Fibroblast of lung (primary cell): Measurements from ENCODE around the gene CTR9. TPM values are rescaled to one million over a fixed set of nuclear protein-coding genes. Genes with fewer than 3 reads are reported as not detected.

Experiments
- DNase-seq, 2 donors: peaks; one replicate each; pipeline versions ENCODE4 v3.0.0 to v3.0.0-alpha.2; 2010; ENCODE audit warnings: low read depth in 2 of 2
- H2AFZ ChIP-seq: 2 replicates; pipeline ENCODE4 v1.5.1; 2012; ENCODE audit warnings: low read length, control low read depth, inconsistent platforms
- H3K27ac ChIP-seq: 2 replicates; pipeline ENCODE4 v1.5.1; 2011; ENCODE audit warnings: low read length, control low read depth; ENCODE audit not compliant: insufficient read depth
- H3K27me3 ChIP-seq: 2 replicates; pipeline ENCODE4 v1.5.1; 2011; ENCODE audit warnings: mild to moderate bottlenecking, low read length; ENCODE audit not compliant: control insufficient read depth, insufficient read depth
- H3K36me3 ChIP-seq: 2 replicates; pipeline ENCODE4 v1.5.1; 2011; ENCODE audit warnings: low read length; ENCODE audit not compliant: control insufficient read depth, insufficient read depth
- H3K4me1 ChIP-seq: 2 replicates; pipeline ENCODE4 v1.5.1; 2011; ENCODE audit warnings: low read length; ENCODE audit not compliant: control insufficient read depth, insufficient read depth; ENCODE audit errors: extremely low read depth
- H3K4me2 ChIP-seq: 2 replicates; pipeline ENCODE4 v1.5.1; 2011; ENCODE audit warnings: low read length, control low read depth; ENCODE audit not compliant: insufficient read depth; ENCODE audit errors: extremely low read depth
- H3K4me3 ChIP-seq, 4 experiments: fragments of 200-600 bp in 1 of 4; sonication (generic) in 1 of 4; replicated peaks in 1 of 4; 2 replicates each; pipeline ENCODE4 v1.5.1; 2011 to 2016; ENCODE audit warnings: low read length in 4 of 4, low read depth in 3 of 4, mild to moderate bottlenecking in 3 of 4, control low read depth in 2 of 4, inconsistent platforms in 1 of 4, mixed read lengths in 1 of 4; ENCODE audit not compliant: insufficient read depth in 1 of 4; ENCODE audit errors: control extremely low read depth in 1 of 4
- H3K79me2 ChIP-seq: 2 replicates; pipeline ENCODE4 v1.5.1; 2012; ENCODE audit warnings: mild to moderate bottlenecking, low read length, inconsistent platforms; ENCODE audit not compliant: control insufficient read depth, insufficient read depth
- H3K9ac ChIP-seq: 2 replicates; pipeline ENCODE4 v1.5.1; 2011; ENCODE audit warnings: mild to moderate bottlenecking, low read length, control low read depth; ENCODE audit not compliant: insufficient read depth
- H3K9me3 ChIP-seq: 2 replicates; pipeline ENCODE4 v1.5.1; 2012; ENCODE audit warnings: low read depth, low read length; ENCODE audit not compliant: control insufficient read depth, insufficient read depth
- H4K20me1 ChIP-seq: 2 replicates; pipeline ENCODE4 v1.5.1; 2011; ENCODE audit warnings: low read length; ENCODE audit not compliant: control insufficient read depth, insufficient read depth; ENCODE audit errors: extremely low read depth
- EZH2 ChIP-seq: IDR thresholded peaks from 2 replicates; pipeline ENCODE4 v1.5.1; 2012; ENCODE audit warnings: low read length, control low read depth, mild to moderate bottlenecking; ENCODE audit errors: missing control alignments
- polyA plus RNA-seq, 2 donors: library from polyadenylated mRNA; depleted of rRNA in 1 of 2; stranded (reverse) in 1 of 2; unstranded in 1 of 2; fragments of >200 nt; gene quantifications; 2 replicates each; pipeline ENCODE4 v1.2.1, GENCODE V29; 2011 to 2012; ENCODE audit warnings: missing spikeins in 1 of 2
- total RNA-seq: library from RNA; depleted of rRNA; stranded (reverse); fragments of >200 nt; gene quantifications from 2 replicates; pipeline ENCODE4 v1.2.1, GENCODE V29; 2014
- TF ChIP-seq, protein P1 (sequence below), 2 donors: IDR thresholded peaks in 1 of 2; conservative IDR thresholded peaks in 1 of 2; 1 replicate in 1 of 2; 2 replicates in 1 of 2; pipeline ENCODE4 v1.5.1; 2011 to 2012; ENCODE audit warnings: low read length in 2 of 2, control low read depth in 1 of 2, inconsistent platforms in 1 of 2, low read depth in 1 of 2, mild to moderate bottlenecking in 1 of 2

The CTR9 gene
- total and polyA plus RNA-seq, 2 donors (not counting 1 experiment from before 2014, with no cell fraction given) = 22.8 to 41.5 TPM

DNA sequence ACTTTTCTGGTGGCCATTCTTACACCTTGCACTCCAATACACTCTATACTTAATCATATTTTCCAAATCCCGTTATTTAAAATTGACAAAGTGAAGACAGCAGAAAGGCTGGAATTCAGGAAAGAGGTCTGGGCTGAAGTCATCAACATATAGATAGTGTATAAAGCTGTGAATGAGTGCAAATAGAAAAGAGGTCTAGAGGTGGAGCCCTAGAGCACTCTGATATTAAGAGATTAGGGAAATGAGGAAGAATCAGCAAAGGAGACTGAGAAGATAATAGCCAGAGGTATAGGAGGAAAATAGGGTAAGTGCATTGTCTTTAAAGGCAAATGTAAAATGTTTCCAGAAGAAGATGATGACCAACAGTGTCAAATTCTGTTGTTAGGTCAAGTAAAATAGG lies 7.9 kb downstream of the CTR9 start:
- TF ChIP-seq EZH2 = no peak
- TF ChIP-seq, protein P1, sequence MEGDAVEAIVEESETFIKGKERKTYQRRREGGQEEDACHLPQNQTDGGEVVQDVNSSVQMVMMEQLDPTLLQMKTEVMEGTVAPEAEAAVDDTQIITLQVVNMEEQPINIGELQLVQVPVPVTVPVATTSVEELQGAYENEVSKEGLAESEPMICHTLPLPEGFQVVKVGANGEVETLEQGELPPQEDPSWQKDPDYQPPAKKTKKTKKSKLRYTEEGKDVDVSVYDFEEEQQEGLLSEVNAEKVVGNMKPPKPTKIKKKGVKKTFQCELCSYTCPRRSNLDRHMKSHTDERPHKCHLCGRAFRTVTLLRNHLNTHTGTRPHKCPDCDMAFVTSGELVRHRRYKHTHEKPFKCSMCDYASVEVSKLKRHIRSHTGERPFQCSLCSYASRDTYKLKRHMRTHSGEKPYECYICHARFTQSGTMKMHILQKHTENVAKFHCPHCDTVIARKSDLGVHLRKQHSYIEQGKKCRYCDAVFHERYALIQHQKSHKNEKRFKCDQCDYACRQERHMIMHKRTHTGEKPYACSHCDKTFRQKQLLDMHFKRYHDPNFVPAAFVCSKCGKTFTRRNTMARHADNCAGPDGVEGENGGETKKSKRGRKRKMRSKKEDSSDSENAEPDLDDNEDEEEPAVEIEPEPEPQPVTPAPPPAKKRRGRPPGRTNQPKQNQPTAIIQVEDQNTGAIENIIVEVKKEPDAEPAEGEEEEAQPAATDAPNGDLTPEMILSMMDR (conservative IDR thresholded peaks at IDR 0.05 in 1 of 2, IDR thresholded peaks at IDR 0.05 in 1 of 2; ENCODE audit: low read depth in 1 of 2, low read length in 2 of 2) = peak in 1 of 2 donors; percentile 25
- no peaks in the 10 kb centered on the region for H3K79me2 ChIP-seq
- no peak overlapping the region for H3K4me3 ChIP-seq
- H3K9ac ChIP-seq = no peak overlapping the region
- H4K20me1 ChIP-seq = no peaks in the 10 kb centered on the region
- no peaks in the 10 kb centered on the region for H3K9me3 ChIP-seq
- no peak for DNase-seq
- H3K36me3 ChIP-seq = peaks cover 14% of the 10 kb centered on the region
- no peak overlapping the region for H3K27ac ChIP-seq
- no peak overlapping the region for H3K4me2 ChIP-seq
- no peaks in the 10 kb centered on the region for H3K4me1 ChIP-seq
- H3K27me3 ChIP-seq = no peaks in the 10 kb centered on the region
- no peak overlapping the region for H2AFZ ChIP-seq

DNA sequence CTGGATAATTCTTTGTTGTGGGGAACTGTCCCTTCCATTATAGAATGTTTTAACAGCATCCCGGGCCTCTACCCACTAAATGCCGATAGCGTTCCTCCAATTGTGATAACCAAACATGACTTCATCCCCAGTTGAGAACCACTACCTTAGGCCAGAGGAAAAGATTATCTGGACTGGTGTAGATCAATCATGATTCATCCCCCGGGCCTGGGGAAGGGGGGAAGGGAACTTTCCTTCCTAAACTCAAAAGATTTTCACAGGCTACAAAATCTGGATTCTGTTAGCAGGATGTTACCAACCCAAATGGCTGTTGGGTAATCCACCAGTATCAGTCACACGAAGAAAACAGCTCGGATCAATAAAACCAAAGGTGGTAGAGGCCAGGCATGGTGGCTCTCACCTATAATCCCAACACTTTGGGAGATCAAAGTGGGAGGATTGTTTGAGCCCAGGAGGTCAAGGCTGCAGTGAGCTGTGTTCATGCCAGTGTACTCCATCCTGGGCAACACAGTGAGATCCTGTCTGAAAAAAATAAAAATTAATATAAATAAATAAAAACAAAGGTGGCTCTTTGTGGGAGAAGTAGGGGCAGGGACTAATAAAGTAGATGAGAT lies 10.1 kb downstream of the CTR9 start:
- no peak for DNase-seq
- H3K27me3 ChIP-seq = no peaks in the 10 kb centered on the region
- TF ChIP-seq, protein P1 (conservative IDR thresholded peaks at IDR 0.05 in 1 of 2, IDR thresholded peaks at IDR 0.05 in 1 of 2; ENCODE audit: low read depth in 1 of 2, low read length in 2 of 2) = no peak
- TF ChIP-seq EZH2 = no peak
- no peaks in the 10 kb centered on the region for H3K9me3 ChIP-seq
- H2AFZ ChIP-seq = no peak overlapping the region
- H3K9ac ChIP-seq = no peak overlapping the region
- H3K4me1 ChIP-seq = no peaks in the 10 kb centered on the region
- no peaks in the 10 kb centered on the region for H3K79me2 ChIP-seq
- no peak overlapping the region for H3K4me3 ChIP-seq
- H4K20me1 ChIP-seq = no peaks in the 10 kb centered on the region
- H3K4me2 ChIP-seq = no peak overlapping the region
- H3K36me3 ChIP-seq = peaks cover 9% of the 10 kb centered on the region
- no peak overlapping the region for H3K27ac ChIP-seq

DNA sequence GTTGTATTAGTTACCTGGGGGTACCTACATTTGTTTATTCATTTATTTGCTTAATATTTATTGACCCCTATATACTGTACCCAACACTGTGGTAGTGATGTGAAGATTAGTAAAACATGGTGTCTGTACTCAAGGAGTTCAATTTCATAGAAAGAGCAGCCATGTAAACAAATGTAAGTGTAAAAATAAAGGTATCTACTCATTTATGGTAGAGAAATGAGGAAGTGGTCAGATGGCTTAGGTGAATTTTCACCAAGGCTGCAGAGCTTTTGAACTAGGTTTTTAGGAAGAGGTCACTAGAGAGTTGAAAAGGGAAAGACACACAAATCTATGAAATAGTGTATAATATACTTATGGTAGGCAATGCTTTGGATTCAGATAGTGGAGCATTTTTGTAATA lies 11.1 kb downstream of the CTR9 start:
- Histone ChIP-seq H3K79me2 (no peaks in the 10 kb centered on the region), H4K20me1 (no peaks in the 10 kb centered on the region), H2AFZ (no peak overlapping the region), H3K9me3 (no peaks in the 10 kb centered on the region), H3K27ac (no peak overlapping the region), H3K9ac (no peak overlapping the region), H3K4me3 (no peak overlapping the region), H3K4me2 (no peak overlapping the region), H3K27me3 (no peaks in the 10 kb centered on the region), H3K4me1 (no peaks in the 10 kb centered on the region), H3K36me3 (peaks cover 5% of the 10 kb centered on the region)
- TF ChIP-seq, protein P1 (conservative IDR thresholded peaks at IDR 0.05 in 1 of 2, IDR thresholded peaks at IDR 0.05 in 1 of 2; ENCODE audit: low read depth in 1 of 2, low read length in 2 of 2) = no peak
- TF ChIP-seq EZH2 = no peak
- DNase-seq = no peak
